Ovary (tissue), 3 donors: Measurements from ENCODE around the gene NEO1.

Source experiments
- CTCF ChIP-seq, 3 donors: fragments of 450-650 bp in 2 of 3; fragments of 200-600 bp in 1 of 3; IDR thresholded peaks; one replicate each; pipeline versions ENCODE4 v1.5.1 to v1.8.0; 2016 to 2022; ENCODE audit warnings: antibody characterized with exemption in 3 of 3, mild to moderate bottlenecking in 1 of 3
- EP300 ChIP-seq: sonication (generic); formaldehyde crosslinking; IDR thresholded peaks from one replicate; pipeline ENCODE4 v1.6.1; 2017; ENCODE audit warnings: antibody characterized with exemption
- POLR2A ChIP-seq: fragments of 450-650 bp; IDR thresholded peaks from one replicate; pipeline ENCODE4 v1.6.1; 2017; ENCODE audit warnings: antibody characterized with exemption, mild to moderate bottlenecking, moderate library complexity
- donor health status: DM: no; HTN: no; CAD: no.

DNA sequence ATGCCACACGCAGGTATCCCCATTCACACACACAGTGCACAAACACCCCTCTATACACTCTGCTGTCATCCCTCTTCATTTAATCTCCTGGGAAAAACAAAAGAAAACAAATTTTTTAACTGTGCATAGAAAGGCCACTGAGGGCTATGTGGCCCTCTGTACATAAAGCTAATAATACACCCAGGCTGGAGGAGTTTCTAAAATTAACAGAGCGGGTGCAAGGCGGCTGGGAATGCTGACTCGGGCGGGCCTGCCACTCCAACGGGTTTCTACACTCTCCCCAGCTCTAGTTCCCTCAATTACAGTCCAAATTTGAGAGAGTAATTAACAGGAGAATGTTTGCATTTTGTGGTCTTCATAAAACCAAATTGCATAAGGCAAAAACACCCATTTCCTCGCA, 293.4 kb downstream of the NEO1 start:
- TF ChIP-seq POLR2A (no peak), CTCF (IDR thresholded peaks at IDR 0.05) (no peak), EP300 (no peak)
